ENCODE data around the gene LZTR1.

The LZTR1 gene

GRCh38 chr22:20980938-20981722 is 967 bp upstream of the LZTR1 start:
- DNase-seq (ENCODE audit: low read depth): no peak

GRCh38 chr22:20982563-20982882 is 426 bp downstream of the LZTR1 start:
- DNase-seq (ENCODE audit: low read depth): no peak

- DNase-seq (ENCODE audit: low read depth): no peak
These were observed 1.1 kb downstream of the LZTR1 start for GRCh38 chr22:20983081-20983771.

DNA sequence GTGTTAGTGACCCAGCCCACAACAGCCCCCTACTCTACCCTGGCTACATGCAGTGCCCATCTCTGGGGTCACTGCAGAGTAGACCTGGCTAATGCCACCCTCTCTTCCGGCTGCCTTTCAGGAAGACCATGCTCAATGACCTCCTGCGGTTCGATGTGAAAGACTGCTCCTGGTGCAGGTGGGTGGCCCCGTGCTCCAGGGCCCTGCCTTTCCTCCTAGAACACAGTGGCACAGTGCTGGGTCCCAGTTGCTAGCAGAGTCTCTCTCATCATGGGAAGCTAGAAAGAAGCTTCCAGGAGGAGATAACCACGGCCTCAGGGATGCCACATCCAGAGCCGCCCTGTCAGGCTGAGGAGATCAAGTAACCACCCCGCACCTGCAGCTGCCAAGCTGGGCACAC is 3.6 kb downstream of the LZTR1 start:
- DNase-seq (ENCODE audit: low read depth): no peak

DNA sequence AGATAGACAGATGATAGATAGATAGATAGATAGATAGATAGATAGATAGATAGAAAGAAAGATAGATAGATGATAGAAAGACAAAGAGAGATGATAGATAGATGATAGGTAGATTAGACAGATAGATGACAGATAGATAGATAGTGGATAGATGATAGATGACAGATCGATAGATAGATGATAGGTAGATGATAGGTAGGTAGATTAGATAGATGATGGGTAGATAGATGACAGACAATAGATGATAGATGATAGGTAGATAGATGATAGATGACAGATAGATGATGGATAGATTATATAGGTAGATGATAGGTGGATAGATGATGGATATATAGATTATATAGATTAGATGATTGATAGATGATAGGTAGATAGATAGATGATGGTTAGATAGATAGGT is 4.3 kb downstream of the LZTR1 start:
- DNase-seq (ENCODE audit: low read depth): no peak

DNA sequence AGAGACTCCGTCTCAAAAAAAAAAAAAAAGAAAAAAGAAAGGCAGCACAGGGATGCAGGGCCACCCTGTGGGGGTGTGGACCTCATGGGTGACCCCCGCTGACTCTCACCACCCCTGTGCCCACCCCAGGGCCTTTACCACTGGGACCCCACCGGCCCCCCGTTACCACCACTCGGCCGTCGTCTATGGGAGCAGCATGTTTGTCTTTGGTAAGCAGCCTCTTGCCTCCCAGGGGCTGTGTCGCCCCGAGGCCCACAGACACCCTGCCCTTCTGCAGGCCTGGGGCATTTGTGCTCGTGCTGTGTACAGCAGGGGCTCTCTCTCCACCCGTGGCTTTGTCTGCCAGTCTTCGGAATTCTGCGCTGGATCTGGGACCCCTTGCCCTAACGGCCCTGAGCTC is 5.3 kb downstream of the LZTR1 start:
- DNase-seq (ENCODE audit: low read depth): no peak

GRCh38 chr22:20988573-20989322 is 6.7 kb downstream of the LZTR1 start:
- no peak for DNase-seq (ENCODE audit: low read depth)

DNA sequence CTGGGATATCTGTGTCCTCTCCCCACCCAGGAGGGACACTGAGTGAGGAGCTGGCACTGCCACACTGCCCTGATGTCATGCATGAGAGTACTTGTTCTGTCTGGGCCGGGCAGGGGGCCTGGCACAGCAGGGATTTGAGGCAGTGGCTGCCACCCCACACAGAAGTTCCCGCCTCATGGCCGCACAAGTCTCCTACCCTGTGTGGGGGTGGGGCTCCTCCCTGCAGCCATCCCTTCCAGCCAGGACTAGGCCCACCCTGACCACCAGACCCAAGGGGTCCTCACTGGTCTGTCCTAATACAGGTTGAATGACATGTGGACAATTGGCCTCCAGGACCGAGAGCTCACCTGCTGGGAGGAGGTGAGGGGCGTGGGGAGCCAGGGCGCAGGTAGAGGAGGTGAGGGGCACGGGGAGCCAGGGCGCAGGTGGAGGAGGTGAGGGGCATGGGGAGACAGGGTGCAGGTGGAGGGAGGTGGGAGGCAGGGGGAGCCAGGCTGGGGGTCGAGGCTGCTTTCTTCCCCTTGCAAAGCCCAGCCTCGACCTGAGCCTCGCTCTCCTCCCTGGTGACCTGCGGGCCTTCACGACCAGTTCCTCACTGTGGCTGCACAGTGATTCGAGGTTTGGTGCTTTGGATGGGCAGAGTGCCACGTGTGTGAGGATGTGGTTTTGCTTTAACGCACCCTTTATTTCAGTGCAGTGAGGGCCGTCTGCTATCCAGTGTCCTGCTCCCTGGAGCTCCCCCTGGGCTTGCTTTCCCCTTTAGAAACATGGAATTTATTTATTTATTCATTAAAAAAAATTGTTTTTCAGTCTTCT is 7.4 kb downstream of the LZTR1 start:
- no peak for DNase-seq (ENCODE audit: low read depth)

DNA sequence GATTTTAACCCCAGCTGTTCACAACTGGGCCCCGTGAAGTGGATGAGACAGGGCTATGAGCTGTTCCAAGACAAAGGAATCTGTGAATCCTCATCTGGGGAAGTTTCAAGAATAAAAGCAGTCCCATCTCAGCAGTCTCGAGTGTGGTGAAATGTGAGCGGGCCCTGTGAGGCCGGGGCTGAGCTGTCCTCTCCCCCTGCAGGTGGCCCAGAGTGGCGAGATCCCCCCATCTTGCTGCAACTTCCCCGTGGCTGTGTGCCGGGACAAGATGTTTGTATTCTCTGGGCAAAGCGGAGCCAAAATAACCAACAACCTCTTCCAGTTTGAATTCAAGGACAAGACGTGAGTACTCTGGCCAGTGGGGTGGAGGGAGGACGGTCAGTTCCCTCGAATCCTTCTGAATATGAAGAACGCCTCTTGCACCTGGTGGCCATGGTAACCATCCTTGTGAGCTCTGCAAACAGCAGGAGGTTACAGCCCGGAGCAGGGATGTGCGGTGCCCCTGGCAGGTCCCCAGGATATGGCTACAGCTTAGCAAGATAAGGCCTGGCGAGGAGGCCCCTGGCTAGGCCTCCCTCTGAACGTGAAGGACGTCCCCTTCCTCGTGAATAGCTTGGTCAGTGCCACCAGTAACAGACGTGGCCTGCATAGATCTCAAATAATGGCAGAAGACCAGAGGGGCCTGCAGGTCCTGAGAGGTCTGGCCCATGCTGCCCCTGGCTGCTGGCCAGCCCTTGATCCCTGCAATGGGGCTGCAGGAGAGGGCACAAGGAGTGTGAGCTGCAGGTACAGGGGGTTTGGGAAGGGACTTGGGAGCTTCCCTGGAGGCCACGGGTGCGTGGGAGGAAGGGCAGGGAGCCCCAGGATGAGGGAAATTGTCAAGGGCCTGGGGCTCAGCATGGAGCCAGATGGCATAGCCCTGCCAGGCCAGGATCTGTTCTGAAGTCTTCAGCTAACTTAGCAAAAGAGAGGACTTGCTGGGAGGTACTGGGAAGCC is 8.4 kb downstream of the LZTR1 start:
- DNase-seq (ENCODE audit: low read depth): no peak

- DNase-seq (ENCODE audit: low read depth): no peak
These were observed 9.4 kb downstream of the LZTR1 start for GRCh38 chr22:20991252-20992055.

- DNase-seq (ENCODE audit: low read depth): no peak
These were observed 10.0 kb downstream of the LZTR1 start for GRCh38 chr22:20992056-20992442.

- no peak for DNase-seq (ENCODE audit: low read depth)
These were observed 10.6 kb downstream of the LZTR1 start for GRCh38 chr22:20992456-20993303.

GRCh38 chr22:20993304-20994127 is 11.4 kb downstream of the LZTR1 start:
- no peak for DNase-seq (ENCODE audit: low read depth)

GRCh38 chr22:20994128-20994901 is 12.2 kb downstream of the LZTR1 start:
- DNase-seq (ENCODE audit: low read depth): no peak

GRCh38 chr22:20994902-20995241 is 12.8 kb downstream of the LZTR1 start:
- DNase-seq (ENCODE audit: low read depth): no peak

DNA sequence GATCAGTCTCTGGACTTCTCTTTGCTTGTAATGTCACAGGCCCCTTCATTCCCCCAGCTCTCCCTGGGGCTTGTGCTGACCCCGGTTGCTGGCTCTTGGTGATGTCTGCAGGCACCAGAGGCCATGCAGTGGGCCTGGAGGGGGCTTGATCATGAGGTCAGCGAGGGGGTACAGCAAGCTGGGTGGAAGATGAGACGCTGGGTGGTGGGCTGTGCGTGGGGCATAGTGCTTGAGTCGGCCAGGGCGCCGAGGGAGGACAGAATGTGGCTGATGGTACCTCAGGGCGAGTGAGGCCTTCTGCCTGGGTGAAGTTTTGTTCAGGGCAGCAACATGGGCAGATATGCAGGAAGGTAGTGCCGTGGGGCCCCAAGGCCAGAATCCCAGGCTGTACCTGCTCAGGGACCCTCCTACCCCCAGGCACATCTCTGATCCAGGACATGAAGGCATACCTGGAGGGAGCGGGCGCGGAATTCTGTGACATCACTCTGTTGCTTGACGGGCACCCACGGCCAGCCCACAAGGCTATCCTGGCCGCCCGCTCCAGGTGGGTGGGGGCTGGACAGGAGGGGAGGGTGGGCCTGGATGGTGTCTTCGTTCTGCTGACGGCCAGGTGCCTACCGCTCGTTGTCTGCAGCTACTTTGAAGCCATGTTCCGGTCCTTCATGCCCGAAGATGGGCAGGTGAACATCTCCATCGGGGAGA is 13.4 kb downstream of the LZTR1 start:
- DNase-seq (ENCODE audit: low read depth): no peak

DNA sequence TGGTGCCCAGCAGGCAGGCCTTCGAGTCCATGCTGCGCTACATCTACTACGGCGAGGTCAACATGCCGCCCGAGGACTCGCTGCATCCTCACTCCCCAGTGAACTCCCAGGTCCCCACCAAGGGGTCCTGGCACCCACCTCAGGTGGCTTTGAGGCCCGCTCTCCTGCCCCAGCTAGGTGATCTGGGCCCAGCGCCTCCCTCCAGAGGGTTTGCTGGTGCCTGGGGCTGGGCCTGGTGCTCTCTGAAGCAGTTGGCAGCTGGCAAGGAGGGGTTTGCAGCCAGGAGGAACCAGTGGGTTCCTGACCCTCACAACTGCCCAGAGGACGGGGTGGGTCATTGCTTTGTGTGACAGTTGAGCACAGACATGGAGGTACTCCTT is 13.9 kb downstream of the LZTR1 start:
- DNase-seq (ENCODE audit: low read depth): no peak
